Dedifferentiated amniotic fluid mesenchymal stem cell (primary cell): ENCODE results near the gene FAAP24.
A peak's percentile ranks its signal among the peaks of the same experiment; 100 is the strongest.
"Not testable (repeated sequence)": the region's sequence is repeated elsewhere in the genome, so short reads cannot be mapped to it uniquely, and the experiment has no call there.

ENCODE experiments used
- DNase-seq: peaks from one replicate; pipeline ENCODE4 v3.0.0-alpha.2; 2016; ENCODE audit errors: extremely low spot score

The FAAP24 gene

DNA sequence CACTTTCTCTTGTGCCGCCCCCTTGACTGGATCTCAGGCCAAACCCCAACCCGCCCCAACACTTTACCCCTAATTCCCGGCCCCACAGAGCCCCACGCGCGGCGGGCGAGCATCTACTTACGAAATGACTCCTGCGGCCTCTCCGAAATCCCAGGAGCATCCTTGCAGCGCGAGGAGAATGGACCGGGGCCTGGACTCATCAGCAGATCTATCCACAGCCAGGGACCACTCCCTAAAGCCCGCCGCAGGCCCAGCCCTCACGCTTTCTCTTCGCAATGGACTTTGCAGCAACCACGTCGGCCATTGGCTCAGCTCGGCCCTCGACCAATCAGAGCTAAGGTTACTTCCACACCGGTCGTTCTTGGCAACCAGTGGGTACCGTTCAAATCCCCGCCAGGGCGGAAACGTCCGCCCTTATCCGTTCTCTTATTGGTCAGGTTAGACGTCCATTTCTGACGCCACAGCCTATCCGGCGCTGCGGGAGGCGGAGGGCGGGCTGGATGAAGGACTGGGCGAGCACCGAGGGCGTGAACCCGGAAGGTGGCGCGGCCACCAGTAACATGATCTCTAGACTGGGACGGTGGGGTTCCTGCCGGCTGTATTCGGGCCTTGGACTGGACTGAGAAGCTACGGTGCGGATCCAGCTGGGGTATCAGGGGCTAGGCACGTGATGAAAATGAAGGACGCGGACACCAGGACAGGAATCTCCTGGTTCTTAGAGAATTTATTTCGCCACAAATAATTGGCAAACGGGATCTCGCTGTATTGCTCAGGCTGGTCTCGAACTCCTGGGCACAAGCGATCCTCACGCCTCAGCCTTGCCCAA lies at the start of gene FAAP24, which contains the start of gene CEP89:
FAAP24 (plus strand) TSS at position 528 of the 826 bp plus-strand sequence. CDS start 955 bp downstream, outside the sequence.
CEP89 (minus strand) TSS at position 244 of the 826 bp plus-strand sequence; CDS start at position 160, 84 bp downstream.
- DNase-seq: peak; percentile 99

DNA sequence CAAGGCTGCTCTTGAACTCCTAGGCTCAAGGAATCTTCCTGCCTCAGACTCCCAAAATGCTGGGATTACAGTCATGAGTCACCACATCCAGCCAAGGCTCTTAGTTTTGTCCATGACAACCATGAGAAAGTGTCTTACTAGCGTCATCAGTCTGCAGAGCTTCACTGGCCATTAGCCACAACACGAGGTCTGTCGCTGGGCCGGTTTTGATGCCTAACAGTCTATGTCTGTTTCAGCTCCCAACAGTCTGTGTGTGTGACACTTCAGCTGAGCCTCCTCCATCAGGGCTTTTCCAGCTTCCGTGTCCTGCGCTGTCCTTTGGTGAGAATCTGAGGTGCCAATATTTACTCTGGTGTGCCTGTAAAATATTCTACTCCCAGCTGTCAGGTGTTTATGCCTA lies 47.8 kb upstream of the FAAP24 start:
- no peak for DNase-seq

DNA sequence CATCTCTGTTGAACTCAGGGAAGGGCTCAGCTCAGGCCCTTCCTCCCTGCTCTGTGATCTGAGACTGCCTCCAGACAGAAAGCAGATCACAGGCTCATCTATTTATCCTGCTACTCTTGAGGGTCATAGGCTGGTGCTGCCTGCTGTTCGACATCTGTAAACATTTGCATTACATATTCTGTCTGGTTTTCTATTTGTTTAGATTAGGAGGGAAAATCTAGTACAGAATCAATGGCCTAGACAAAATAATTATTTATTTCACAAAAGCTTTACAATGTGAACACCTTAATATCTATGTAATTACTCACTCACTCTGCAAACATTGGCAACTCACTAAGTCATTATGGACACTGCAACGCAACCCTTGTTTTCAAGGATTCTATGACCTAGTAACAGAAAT lies 43.2 kb upstream of the FAAP24 start:
- DNase-seq: no peak

- no peak for DNase-seq
These were observed 41.5 kb upstream of the FAAP24 start for GRCh38 chr19:32930567-32930966.

DNA sequence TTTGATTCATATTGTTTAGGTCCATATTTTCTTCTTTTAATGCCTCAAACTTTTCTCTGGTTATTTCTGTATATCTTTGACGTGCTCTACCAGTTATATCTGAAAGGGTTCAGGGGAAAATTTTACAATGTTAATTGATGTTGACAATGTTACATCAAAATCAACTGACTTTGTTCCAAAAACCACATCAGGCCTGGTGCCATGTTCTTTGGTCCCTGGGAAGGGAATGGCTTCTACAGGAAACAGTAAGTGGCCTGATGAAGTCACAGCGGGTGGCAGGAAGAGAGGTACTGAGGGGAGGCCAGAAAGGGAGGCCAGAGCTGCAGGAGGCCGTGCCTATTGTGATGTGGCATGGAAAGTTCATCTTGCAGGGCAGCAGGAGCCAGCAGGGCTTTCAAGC lies 38.5 kb upstream of the FAAP24 start:
- DNase-seq: no peak

DNA sequence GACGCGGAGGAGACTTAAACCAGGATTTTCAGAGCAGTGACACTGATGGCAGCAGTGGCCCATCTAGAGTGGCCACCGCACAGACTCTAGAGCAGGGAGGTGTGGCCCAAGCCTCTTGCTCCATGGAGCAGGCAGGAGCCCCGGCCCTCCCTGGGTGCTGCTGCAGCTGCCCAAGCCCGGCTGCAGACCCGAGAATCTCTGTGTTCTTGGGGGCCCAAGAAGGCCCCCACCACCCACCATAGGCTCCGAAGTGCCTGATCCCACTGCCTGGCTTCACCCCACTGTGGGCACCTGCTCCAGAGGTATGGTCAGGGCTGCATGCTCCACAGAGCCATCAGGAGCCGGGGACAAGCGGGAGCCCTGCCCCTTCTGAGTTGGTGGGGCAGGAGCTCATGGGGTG lies 36.4 kb upstream of the FAAP24 start:
- no peak for DNase-seq

DNA sequence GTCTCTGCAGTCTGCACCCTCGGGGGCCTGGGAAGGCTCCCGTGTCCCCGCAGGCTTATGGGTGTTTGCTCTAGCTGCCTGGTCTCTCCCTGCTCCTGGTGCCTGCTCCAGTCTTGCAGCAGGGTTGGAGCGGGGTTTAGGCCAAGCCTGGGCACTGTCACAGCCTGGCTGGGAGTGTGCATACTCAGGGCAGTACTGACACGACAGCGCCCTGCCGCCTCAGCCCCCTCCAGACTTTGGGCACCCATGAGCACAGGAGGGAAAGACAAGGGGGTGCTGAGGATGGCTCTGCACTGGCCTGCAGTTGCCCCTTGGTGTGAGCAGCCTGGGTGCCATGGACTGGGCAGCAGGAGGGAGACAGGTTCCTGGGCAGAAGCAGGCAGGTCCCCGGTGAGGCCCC lies 36.0 kb upstream of the FAAP24 start:
- DNase-seq: no peak

DNA sequence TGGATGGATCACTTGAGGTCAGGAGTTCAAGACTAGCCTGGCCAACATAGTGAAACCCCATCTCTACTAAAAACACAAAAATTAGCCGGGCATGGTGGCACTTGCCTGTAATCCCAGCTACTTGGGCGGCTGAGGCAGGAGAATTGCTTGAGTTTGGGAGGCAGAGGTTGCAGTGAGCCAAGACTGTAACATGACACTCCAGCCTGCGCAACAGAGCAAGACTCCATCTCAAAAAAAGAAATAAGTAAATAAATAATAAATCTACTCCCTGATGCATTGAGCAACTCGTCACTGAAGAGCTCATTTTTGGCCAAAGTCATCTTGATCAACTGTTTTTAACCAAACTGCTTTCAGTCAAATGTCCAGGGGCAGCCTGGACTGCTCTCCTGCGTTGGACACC lies 30.8 kb upstream of the FAAP24 start:
- not testable (repeated sequence) for DNase-seq

- no peak for DNase-seq
These were observed 26.8 kb upstream of the FAAP24 start for GRCh38 chr19:32945260-32945659.

- no peak for DNase-seq
These were observed 5.3 kb upstream of the FAAP24 start for GRCh38 chr19:32966750-32967149.

DNA sequence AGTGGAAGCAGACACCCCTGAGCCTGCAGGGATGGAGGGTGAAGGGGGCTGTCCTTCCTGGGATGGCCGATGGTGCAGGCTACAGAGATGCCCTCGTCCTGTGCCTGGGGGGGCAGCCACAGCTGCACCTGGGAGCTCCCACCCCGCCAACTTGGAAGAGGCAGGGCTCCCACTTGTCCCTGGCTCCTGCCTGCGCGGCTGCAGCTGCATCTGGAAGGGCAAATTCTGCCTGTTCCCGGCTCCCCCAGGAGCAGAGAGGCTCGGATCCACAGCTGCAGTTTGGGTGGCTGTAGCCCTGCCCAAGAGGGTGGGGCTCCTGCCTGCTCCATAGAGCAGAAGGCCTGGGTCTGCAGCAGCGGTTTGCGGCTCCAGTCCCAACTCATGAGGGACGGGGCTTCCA lies 2.5 kb upstream of the FAAP24 start:
- no peak for DNase-seq

GRCh38 chr19:32971012-32971595 lies 938 bp upstream of the FAAP24 start:
- no peak for DNase-seq

DNA sequence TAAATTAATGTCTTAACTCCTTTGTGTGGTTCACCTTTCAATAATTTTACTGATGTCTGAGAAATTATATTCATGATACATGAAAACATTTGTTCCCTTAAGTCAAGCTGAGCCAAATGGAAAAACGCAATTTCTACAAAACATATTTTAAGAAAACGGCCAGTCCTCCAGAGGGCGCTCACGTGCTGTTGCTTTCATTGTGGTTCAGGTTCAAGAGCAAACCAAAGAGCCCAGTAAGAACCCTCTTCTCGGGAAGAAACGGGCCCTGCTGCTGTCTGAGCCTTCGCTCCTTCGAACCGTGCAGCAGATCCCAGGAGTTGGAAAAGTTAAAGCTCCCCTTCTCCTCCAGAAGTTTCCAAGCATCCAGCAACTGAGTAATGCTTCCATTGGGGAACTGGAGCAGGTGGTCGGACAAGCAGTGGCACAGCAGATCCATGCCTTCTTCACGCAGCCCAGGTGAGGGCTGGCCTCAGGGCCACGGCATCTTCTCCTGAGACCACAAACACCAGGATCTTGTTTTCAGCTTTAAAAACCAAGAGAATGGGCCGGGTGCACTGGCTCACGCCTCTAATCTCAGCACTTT lies 4.3 kb downstream of the FAAP24 start:
- DNase-seq: peak; percentile 61

GRCh38 chr19:32977280-32977679 lies 5.2 kb downstream of the FAAP24 start:
- no peak for DNase-seq

GRCh38 chr19:32977813-32978212 lies 5.8 kb downstream of the FAAP24 start:
- DNase-seq: not testable (repeated sequence)

- DNase-seq: not testable (repeated sequence)
These were observed 7.8 kb downstream of the FAAP24 start for GRCh38 chr19:32979807-32980206.

GRCh38 chr19:32982488-32982887 lies 10.4 kb downstream of the FAAP24 start:
- DNase-seq: not testable (repeated sequence)

DNA sequence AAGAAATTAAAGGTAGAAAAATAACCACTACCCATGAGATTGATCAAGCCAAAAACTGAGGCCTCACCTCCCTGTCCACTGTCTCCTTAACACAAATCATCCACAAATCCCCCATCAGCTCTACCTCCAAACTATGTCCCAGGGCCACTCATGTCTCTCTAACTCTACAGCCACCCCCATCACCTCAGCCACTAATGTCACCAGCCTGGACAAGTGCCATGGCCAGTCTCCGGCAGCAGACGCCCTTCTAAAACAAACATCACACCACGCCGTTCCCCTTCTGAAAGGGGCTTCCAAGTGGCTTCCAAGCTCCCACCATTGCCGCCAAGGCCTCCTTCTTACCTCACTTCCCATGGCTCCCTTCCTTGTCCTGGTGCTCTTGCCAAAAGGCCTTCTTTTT lies 16.2 kb downstream of the FAAP24 start:
- DNase-seq: not testable (repeated sequence)

DNA sequence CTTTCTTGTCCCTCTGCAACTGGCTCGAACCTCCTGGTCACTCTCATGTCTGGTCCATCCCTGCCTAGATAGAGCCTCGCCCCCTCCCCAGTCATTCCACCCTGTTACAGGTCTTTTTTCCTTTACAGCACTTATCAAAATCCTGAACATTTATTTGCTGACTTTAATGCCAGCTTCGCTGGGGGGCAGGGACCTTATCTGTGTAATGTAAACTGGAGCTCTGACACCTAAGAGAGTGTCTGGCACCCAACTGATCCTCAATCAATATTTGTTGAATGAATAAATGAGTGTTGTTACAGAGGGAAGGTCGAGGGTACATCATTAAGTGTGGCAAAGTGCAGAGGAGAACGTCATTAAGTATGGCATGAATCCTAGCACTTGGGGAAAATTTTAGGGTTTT lies 16.7 kb downstream of the FAAP24 start:
- no peak for DNase-seq

- not testable (repeated sequence) for DNase-seq
These were observed 23.9 kb downstream of the FAAP24 start for GRCh38 chr19:32995966-32996365.

DNA sequence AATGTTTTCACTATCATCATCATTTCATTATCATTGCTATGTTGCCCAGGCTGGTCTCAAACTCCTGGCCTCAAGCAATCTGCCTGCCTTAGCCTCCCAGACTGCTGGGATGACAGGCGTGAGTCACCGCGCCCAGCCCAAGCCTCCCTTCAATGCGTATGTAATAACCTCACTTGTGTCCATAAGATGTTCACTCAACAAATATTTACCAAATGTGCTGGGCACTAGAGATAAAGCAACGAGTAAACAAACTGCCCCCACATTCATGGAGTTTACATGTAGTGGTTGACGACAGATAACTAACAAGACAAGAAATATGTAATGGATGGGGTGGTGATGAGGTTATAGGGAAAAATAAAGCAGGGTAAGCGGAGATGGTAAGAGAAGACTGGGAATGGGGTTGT lies 25.0 kb downstream of the FAAP24 start:
- not testable (repeated sequence) for DNase-seq

DNA sequence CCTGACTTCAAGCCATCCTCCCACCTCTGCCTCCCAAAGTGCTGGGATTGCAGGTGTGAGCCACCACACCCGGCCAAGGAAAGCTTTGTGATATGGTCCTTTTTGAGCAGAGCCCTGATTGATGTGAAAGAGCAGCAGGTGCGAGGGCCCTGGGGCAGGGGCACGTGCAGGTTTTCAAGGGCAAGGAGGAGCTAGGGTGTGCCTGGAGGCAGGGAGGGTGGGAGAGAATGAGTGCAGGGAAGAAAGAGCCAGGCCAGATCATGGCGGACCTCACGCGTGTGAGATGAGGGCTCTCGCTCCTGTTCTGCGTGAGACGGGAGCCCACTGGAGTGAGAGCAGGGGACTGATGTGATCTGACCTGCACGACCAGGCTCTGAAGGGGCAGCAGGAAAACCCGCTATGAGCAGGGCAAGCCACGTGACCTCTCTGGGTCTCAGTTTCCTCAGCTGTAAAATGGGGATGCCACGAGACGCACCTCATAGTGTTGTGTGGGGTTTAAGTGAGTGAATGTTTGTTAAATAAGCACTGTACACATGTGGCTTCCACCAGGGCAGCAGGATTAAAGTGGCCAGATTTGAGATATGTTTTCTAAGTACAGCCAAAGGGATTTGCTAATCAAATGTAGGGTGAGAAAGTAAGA lies 25.8 kb downstream of the FAAP24 start:
- no peak for DNase-seq
